HTR-8/SVneo (cell line): ENCODE measurements around the gene ERGIC1.
"Not testable (repeated sequence)": the region's sequence is repeated elsewhere in the genome, so short reads cannot be mapped to it uniquely, and the experiment has no call there.

Experiments
- DNase-seq: peaks from one replicate; pipeline ENCODE4 v3.0.0; 2011; ENCODE audit warnings: low spot score, mixed read lengths; ENCODE audit not compliant: insufficient read length
- FAIRE-seq: peaks from 2 replicates; lab custom pipeline; 2011; peaks lifted over from hg19 to GRCh38; lab: Jason Lieb, UNC

The ERGIC1 gene, protein sequence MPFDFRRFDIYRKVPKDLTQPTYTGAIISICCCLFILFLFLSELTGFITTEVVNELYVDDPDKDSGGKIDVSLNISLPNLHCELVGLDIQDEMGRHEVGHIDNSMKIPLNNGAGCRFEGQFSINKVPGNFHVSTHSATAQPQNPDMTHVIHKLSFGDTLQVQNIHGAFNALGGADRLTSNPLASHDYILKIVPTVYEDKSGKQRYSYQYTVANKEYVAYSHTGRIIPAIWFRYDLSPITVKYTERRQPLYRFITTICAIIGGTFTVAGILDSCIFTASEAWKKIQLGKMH

DNA sequence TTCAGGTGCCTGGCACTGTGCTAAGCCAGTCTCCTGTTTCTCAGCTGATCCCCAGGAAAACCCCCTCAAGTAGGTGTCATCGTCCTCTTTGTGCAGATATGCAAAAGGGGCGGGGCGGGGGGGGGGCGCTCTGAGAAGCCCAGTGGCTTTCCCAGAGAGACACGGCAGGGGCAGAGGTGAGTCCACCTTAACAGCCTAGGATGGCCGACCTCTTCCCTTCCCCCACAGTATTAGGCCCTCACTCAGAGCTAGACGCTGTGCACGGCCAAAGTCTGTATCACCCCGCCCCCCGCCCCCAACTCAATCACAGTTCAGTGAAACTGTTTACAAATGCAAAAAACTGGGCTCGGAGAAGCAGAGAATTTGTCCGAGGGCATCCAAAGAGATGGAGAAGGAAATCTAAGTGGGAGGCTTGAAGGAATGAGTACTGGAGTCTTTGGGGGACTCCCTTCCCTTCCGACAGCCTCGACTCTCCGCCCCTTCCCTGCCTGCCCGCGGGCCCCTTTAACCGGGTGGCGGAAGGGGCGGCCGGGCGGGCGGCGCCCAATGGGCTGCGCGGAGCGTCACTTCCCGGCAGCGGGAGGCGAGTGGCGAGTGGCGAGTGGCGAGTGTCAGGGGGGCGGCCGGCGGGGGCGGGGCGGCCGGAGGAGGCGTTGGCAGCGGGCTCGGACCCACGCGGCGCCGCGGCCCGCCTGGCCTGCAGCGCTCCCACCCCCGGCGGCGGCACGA, at the start of gene ERGIC1:
Gene ERGIC1, plus strand, starts transcription at position 566 of the 729 bp plus-strand sequence. Its CDS starts 163 bp downstream, at position 729.
- FAIRE-seq = peak; percentile 83
- peak; percentile 78 for DNase-seq

DNA sequence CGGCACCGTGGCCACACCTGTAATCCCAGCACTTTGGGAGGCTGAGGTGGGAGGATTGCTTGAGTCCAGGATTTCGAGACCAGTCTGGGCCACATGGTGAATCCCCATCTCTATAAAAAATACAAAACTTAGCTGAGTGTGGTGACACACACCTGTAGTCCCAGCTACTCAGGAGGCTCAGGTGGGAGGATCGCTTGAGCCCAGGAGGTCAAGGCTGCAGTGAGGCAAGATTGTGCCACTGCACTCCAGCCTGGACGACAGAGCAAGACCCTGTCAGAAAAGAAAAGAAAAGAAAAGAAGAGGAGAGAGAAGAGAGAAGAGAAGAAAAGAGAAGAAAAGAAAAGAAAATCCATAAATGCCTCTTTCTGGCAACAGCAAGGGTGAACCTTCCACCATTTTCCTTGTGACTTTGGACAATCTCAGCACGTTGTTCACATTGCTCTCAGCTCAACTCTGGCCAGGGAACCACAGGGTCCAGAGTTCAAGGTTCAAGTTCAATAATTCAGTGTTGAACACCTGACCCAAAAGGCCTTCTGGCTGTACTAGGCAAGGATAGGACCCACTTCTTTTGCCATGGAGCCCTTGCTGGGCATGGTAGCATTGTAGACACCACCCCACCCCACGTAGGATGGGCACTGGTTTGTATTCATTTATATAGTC, 48.5 kb upstream of the ERGIC1 start:
- DNase-seq (no peak), FAIRE-seq (no peak)

DNA sequence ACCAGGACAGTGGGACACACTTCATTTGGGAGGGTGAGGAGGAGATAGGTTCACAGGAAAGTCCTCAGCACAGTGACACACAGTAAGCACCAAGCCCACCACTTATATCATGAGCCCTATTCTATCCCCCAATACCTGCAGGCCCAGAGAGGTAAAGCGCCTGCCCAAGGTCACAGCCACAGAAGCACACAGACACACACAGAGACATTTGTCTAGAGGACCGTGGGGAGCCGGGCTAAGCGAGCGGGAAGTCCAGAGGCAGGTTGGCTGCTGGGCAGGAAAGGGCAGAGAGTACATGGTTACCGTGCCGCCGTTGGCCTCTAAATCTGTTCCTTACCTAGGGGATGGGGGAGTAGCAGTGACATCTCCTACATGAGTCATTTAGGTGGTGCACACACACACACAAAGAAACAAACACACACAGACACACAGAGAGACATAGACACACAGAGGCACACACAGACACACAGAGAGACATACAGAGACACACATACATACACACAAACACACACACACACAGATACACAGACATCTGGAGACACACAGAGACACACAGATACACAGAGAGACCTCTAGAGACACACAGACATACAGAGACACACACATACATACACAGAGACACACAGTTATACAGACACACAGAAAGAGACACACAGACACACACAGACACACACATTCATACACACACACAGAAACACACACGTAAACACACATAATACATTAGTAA, 47.2 kb upstream of the ERGIC1 start:
- FAIRE-seq (no peak), DNase-seq (no peak)

- not testable (repeated sequence) for DNase-seq, FAIRE-seq
These were observed 46.5 kb upstream of the ERGIC1 start for GRCh38 chr5:172787538-172787937.

- no peak for FAIRE-seq
These were observed 45.0 kb upstream of the ERGIC1 start for GRCh38 chr5:172788771-172789686.

DNA sequence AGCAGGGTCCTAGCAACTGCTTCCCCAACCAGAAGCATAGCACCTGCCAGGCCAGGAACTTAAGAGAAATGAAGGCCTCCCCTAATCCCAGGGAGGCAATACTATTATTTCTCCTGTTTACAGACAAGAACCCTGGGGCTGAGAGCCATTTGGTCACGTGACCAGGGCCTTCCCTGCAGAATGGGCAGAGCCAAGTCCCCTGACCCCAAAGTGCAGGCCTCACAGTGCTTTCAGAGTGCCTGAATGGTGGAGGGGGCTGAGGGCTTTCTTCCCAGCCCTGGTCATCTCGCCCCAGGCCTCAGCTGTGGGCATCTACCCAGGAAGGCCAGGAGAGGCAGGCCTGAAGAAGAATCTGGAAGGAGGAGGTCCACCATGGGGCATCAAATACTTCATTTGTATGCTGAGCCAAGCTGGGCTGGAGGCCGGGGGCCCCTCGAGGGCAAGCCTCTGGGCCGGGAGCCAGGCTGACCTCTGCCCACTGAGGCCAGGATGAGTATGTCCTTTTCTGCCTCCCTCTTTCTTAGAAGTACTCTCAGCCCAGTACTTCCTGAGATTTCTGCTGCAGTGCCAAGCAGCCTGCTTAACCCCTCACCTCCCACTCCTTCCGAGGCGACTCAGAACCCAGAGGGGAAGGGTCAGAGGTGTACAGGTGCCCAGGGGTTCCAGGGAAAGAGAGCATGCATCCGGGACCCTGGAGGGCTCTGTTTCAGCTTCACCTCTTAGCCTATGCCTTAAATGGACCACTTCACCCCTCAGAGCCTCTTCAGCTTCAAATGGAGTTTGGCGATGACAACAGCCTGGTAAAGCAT, 44.2 kb upstream of the ERGIC1 start:
- DNase-seq (no peak), FAIRE-seq (no peak)

More at GRCh38 chr5:172788771-172789686, 45.0 kb upstream of the ERGIC1 start:
- no peak for DNase-seq

DNA sequence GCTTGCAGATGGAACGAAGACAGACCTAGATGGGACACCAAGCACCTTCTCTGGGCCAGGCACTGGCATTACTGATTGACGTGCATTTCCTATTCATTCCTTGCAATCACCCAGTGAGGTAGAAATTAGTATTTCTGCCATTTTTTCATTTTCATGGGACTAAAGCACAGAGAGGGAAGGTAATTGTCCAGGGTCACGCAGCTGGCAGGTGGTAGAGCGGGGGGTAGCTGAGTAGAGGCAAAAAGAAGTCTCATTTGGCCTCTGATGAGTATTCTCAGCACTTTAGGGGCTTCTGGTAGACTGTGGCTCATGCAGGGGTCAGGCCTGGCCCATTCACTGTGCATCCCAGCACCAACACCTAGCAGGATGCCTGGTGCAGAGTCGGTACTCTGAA, 43.6 kb upstream of the ERGIC1 start:
- FAIRE-seq (no peak), DNase-seq (no peak)

DNA sequence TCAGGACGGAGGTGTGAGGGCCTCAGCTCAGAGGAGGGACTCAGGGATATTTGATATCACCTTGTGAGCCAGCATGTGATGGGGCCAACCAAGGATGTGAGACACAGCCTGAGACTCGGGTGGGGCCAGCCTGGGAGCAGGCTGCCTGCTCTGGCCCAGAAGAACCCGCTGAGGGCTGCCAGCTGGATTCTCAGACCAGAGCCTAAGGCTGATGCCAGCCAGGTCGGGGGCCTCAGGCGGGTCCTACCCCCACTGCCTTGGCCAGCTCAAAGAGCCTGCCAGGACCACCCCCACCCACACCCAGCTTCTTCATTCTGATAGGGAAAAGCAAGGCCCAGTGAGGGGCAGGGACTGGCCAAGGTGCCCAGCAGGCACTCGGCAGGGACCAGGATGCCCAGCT, 42.8 kb upstream of the ERGIC1 start:
- DNase-seq = no peak
- FAIRE-seq = no peak

GRCh38 chr5:172791726-172792445, 42.2 kb upstream of the ERGIC1 start:
- DNase-seq (no peak), FAIRE-seq (no peak)

DNA sequence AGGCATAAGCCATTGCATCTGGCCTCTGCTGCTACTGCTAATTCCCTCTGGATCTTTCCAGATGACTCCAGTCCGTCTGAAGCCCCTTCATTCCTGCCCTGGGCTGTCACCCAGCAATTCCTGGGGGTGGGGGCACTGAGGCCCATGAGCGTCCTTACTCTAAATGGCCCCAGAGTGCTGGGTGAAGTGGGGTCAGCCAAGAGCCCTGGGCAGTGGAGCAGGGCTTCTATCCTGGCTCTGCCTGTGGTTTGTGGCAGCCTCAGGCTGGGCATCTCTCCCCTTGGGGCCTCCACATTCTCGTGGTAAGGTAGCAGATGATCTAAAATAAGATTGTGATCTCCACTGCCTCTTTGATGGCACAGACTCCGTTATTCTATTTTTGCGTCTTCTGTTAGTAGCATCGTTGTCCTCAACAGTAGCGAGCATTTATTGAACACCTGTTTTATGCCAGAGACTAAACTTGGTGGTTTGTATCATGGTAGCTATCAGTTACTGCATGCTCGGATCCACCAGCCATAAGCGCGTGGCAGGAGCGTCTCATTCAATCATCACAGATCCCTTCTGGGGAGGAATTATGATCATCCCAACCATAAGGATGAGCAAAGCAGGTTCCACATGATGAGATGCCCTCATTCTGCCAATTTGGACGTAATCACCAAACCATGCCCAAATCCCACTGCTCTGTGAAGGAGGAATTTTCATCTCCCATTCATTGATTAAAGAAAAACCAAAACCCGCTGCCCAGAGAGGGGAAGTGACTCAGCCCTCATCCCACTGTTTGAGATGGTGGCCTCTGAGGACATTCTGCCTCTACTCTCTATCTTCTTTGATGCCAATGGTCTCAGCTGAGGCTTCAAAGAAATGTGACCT, 41.1 kb upstream of the ERGIC1 start:
- no peak for DNase-seq
- FAIRE-seq = no peak

DNA sequence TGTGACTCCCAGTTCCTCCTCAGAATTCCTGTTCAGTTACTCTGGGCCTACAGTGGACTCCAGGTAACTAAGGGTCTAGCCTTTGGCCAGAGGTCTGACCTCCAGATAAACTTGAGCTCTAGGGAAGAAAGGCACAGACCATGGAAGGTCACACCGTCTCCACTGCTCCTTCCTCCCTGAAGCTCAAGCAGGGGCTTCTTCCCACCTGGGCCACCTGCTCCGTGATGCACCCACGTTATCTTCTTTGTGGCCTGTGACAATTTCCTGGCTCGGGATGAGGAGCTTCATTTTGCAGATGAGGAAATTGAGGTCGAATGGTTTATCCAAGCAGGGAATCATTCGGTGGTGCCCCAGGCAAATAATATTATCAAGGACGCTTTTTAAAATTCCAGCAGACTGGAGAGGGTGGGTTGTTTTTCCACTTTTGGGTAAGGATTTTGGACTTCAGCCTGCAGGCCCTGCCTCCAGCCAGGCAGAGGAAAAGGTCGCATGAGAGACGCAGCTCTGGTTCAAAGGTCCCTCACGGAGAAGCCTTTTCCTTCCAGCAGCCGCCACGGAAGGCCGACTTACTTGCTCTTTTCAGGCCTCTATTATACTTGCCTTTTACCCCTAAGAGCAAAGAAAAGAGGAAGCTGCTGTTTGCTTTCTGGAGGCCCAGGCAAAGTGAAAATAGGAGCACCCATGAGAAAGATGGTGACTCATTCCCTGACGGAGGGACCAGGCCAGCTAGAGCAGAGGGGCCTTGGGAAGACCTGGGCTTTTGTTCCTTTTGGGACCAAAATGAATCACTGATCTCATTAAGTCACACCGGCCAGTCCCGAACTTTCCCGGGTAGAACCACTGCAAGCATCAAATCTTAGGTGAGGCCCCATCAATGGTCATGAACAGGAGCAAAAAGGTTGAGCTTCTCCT, 40.2 kb upstream of the ERGIC1 start:
- no peak for DNase-seq
- no peak for FAIRE-seq

DNA sequence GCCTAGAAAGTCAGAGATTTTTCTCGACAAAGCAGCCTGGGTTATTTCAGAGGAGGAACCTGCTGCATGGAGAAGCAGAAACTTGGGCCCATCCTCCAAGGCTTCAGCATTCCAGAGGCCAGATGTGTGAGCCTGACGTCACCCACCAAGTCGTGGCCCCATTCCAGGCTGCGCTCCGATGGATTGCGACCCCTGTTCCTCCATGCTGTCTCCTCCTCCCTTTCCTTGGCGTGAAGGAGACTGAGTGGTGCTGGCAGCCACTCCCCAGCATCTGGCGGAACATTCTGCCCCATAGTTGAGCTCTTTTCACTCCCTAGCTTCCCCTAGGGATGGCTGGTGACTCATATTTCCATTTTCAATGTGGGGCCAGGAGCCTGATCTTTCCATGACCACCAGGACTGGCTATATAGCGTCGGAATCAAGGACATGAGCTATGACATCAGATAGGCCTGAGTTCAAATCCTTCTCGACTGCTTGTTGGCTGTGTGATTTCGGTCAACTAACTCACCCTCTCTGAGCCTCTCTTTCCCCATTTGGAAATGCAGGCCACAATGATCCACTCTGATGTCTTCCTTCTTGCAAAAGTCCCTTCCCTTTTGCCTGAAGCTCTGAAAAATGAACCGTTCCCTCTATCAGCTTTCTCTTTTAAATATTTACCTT, 38.6 kb upstream of the ERGIC1 start:
- FAIRE-seq (no peak), DNase-seq (no peak)

- DNase-seq = no peak
- no peak for FAIRE-seq
These were observed 37.7 kb upstream of the ERGIC1 start for GRCh38 chr5:172796306-172796705.

DNA sequence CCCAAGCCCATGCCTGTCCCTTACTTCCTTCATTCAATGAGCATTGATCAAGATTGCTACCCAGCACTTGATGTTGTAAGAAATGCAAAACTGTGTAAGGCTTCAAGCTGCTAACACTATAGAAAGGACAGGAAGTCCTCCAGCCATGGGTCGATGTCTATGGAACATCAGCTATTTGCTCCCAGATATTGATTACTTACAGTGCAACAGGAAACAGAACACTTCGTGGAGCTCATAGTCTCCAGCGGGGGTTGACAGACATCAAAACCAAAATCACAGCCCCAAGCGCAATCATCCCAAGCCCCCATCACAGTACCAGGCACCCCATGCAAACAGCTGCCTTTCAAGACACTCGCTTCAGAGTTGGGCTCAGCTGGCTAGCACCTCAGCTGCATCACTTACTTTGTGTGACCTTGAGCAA, 36.3 kb upstream of the ERGIC1 start:
- FAIRE-seq (no peak), DNase-seq (no peak)

GRCh38 chr5:172798422-172799215, 35.4 kb upstream of the ERGIC1 start:
- FAIRE-seq = no peak
- peak; percentile 46 for DNase-seq
